IMR-90 (cell line): ENCODE measurements around the gene CYSRT1. TPM values are rescaled to one million over a fixed set of nuclear protein-coding genes. Genes with fewer than 3 reads are reported as not detected.
A peak's percentile ranks its signal among the peaks of the same experiment; 100 is the strongest.
"Not testable (repeated sequence)": the region's sequence is repeated elsewhere in the genome, so short reads cannot be mapped to it uniquely, and the experiment has no call there.

ENCODE experiments used
- ATAC-seq: fragments of 200-7000 bp; cut with Tn5 transposase; 2 replicates; pipeline ENCODE4 v1.9.1; 2020; ENCODE audit warnings: low read depth, mild to moderate bottlenecking, moderate library complexity
- BruUV-seq: library from RNA; stranded (reverse); fragments of 400-500 nt; replicated peaks from 2 replicates; lab custom pipeline; 2021; lab: Mats Ljungman, UMichigan
- CTCF ChIA-PET: fragments of 300-600 bp; formaldehyde crosslinking; extraction: SDS; loops from one replicate; lab custom pipeline; 2021; ENCODE audit warnings: antibody characterized with exemption; lab: Yijun Ruan, JAX
- POLR2A ChIA-PET: fragments of 300-600 bp; sonication (Branson Sonifier 250); formaldehyde crosslinking; loops from one replicate; lab custom pipeline; 2022; ENCODE audit warnings: antibody characterized with exemption; ENCODE audit not compliant: unreplicated experiment; lab: Charles Lee
- DNase-seq: peaks from one replicate; pipeline ENCODE4 v3.0.0; 2013
- H2AFZ ChIP-seq: replicated peaks from 2 replicates; pipeline ENCODE3; 2013; ENCODE audit warnings: low read length, mild to moderate bottlenecking; ENCODE audit not compliant: poor library complexity
- H2AK5ac ChIP-seq: 2 replicates; pipeline ENCODE4 v1.6.1; 2013; ENCODE audit warnings: low read depth, low read length, inconsistent platforms
- H2AK9ac ChIP-seq: replicated peaks from 2 replicates; pipeline ENCODE3; 2013; ENCODE audit warnings: mild to moderate bottlenecking, low read depth, low read length, moderate library complexity; ENCODE audit not compliant: poor library complexity
- H2BK120ac ChIP-seq: 2 replicates; pipeline ENCODE4 v1.6.1; 2013; ENCODE audit warnings: low read depth, low read length, inconsistent platforms
- H2BK15ac ChIP-seq: 3 replicates; pipeline ENCODE4 v1.6.1; 2013; ENCODE audit warnings: low read depth, low read length, inconsistent platforms
- H2BK20ac ChIP-seq: 2 replicates; pipeline ENCODE4 v1.6.1; 2013; ENCODE audit warnings: low read depth, mild to moderate bottlenecking, inconsistent platforms, low read length, moderate library complexity
- H2BK5ac ChIP-seq: 2 replicates; pipeline ENCODE4 v1.6.1; 2013; ENCODE audit warnings: mild to moderate bottlenecking, low read depth, low read length, inconsistent platforms; ENCODE audit not compliant: poor library complexity, severe bottlenecking
- H3K14ac ChIP-seq: replicated peaks from 2 replicates; pipeline ENCODE4 v1.6.1; 2013; ENCODE audit warnings: low read depth, low read length, inconsistent platforms
- H3K18ac ChIP-seq: 2 replicates; pipeline ENCODE4 v1.6.1; 2013; ENCODE audit warnings: low read depth, low read length, control low read depth
- H3K23ac ChIP-seq: 2 replicates; pipeline ENCODE4 v1.6.1; 2013; ENCODE audit warnings: low read depth, low read length, inconsistent platforms
- H3K27ac ChIP-seq: 2 replicates; pipeline ENCODE4 v1.5.1; 2013; ENCODE audit warnings: mild to moderate bottlenecking, control low read depth, low read length; ENCODE audit not compliant: insufficient read depth
- H3K27me3 ChIP-seq: 2 replicates; pipeline ENCODE4 v1.6.1; 2013; ENCODE audit warnings: low read length; ENCODE audit not compliant: control insufficient read depth, insufficient read depth
- H3K36me3 ChIP-seq: 2 replicates; pipeline ENCODE4 v1.6.1; 2013; ENCODE audit warnings: low read length, mixed read lengths; ENCODE audit not compliant: control insufficient read depth, insufficient read depth
- H3K4ac ChIP-seq: 2 replicates; pipeline ENCODE4 v1.6.1; 2013; ENCODE audit warnings: low read depth, low read length, inconsistent platforms
- H3K4me1 ChIP-seq: 2 replicates; pipeline ENCODE4 v1.6.1; 2013; ENCODE audit warnings: low read length, mixed read lengths; ENCODE audit not compliant: control insufficient read depth, insufficient read depth
- H3K4me2 ChIP-seq: 2 replicates; pipeline ENCODE4 v1.6.1; 2013; ENCODE audit warnings: low read depth, mild to moderate bottlenecking, control low read depth, low read length, moderate library complexity
- H3K4me3 ChIP-seq: 2 replicates; pipeline ENCODE4 v1.5.1; 2013; ENCODE audit warnings: low read depth, mild to moderate bottlenecking, control low read depth, low read length, moderate library complexity; ENCODE audit not compliant: insufficient read depth
- H3K56ac ChIP-seq: 2 replicates; pipeline ENCODE4 v1.6.1; 2013; ENCODE audit warnings: low read length, inconsistent platforms; ENCODE audit not compliant: insufficient read depth; ENCODE audit errors: extremely low read depth
- H3K79me1 ChIP-seq, 2 experiments: 2 replicates each; pipeline ENCODE4 v1.6.1; 2013; ENCODE audit warnings: low read length in 2 of 2, inconsistent platforms in 1 of 2, low read depth in 1 of 2
- H3K9ac ChIP-seq: 2 replicates; pipeline ENCODE4 v1.6.1; 2013; ENCODE audit warnings: low read depth, low read length, control low read depth
- H3K9me1 ChIP-seq: 2 replicates; pipeline ENCODE4 v1.6.1; 2013; ENCODE audit warnings: low read length, inconsistent platforms; ENCODE audit not compliant: insufficient read depth
- H3K9me3 ChIP-seq: 2 replicates; pipeline ENCODE4 v1.6.1; 2013; ENCODE audit warnings: low read length; ENCODE audit not compliant: control insufficient read depth, insufficient read depth
- H4K20me1 ChIP-seq: 2 replicates; pipeline ENCODE4 v1.6.1; 2013; ENCODE audit warnings: low read length, inconsistent platforms; ENCODE audit not compliant: insufficient read depth
- H4K5ac ChIP-seq: 2 replicates; pipeline ENCODE4 v1.6.1; 2013; ENCODE audit warnings: mild to moderate bottlenecking, low read depth, low read length, control low read depth
- H4K8ac ChIP-seq, 2 experiments: 2 replicates each; pipeline ENCODE4 v1.6.1; 2013; ENCODE audit warnings: low read depth in 2 of 2, low read length in 2 of 2, control low read depth in 1 of 2, inconsistent platforms in 1 of 2
- H4K91ac ChIP-seq: 2 replicates; pipeline ENCODE4 v1.6.1; 2013; ENCODE audit warnings: low read depth, low read length, inconsistent platforms; ENCODE audit not compliant: insufficient read depth
- CTCF ChIP-seq: conservative IDR thresholded peaks from 2 replicates; pipeline ENCODE4 v1.5.1; 2012; ENCODE audit warnings: mild to moderate bottlenecking, low read depth, low read length, improper control_type of control experiment
- RFX5 ChIP-seq: IDR thresholded peaks from 2 replicates; pipeline ENCODE4 v1.8.0; 2012; ENCODE audit warnings: low read depth, mild to moderate bottlenecking, low read length, moderate library complexity
- WGBS, 2 experiments: methylation state at CpG; one replicate each; pipeline versions ENCODE4 v1.1.5 to v1.1.7; 2013; ENCODE audit warnings: missing lambda C conversion rate in 2 of 2; ENCODE audit not compliant: insufficient read length in 1 of 2; ENCODE audit errors: extremely low coverage in 2 of 2; 5-methylcytosine and 5-hydroxymethylcytosine counted together
- dilution Hi-C: fragments of 300-500 bp; cut with HindIII; formaldehyde crosslinking; loops from one replicate; pipeline ENCODE4 v1.14.3; 2018; ENCODE audit warnings: low sequenced_read_pairs; ENCODE audit not compliant: unreplicated experiment
- in situ Hi-C: fragments of 300-500 bp; cut with MboI; formaldehyde crosslinking; loops from 3 replicates; pipeline ENCODE4 v1.14.3; 2019; ENCODE audit warnings: low sequenced_read_pairs, inconsistent platforms, mixed read lengths
- intact Hi-C: fragments of 100-400 bp; cut with micrococcal nuclease; formaldehyde crosslinking; loops from 2 replicates; pipeline ENCODE4 v1.10.0; 2022
- polyA plus RNA-seq, 3 experiments: library from polyadenylated mRNA; depleted of rRNA; stranded (reverse); fragments of >200 nt; gene quantifications; 2 replicates each; pipeline ENCODE4 v1.2.3, GENCODE V29; 2012; ENCODE audit warnings: low replicate concordance in 1 of 3
- total RNA-seq: library from RNA; depleted of rRNA; stranded (reverse); fragments of >200 nt; gene quantifications from 2 replicates; pipeline ENCODE4 v1.2.3, GENCODE V29; 2012

The CYSRT1 gene
- total and polyA plus RNA-seq, 2 of the 4 experiments (the other 2 are of a cell fraction) = 0.18 to 0.84 TPM

- H3K18ac ChIP-seq, dilution Hi-C loops, H3K27ac ChIP-seq, H2BK120ac ChIP-seq, H4K8ac ChIP-seq, in situ Hi-C loops, H3K9ac ChIP-seq, H2BK15ac ChIP-seq, ATAC-seq, H3K4ac ChIP-seq, H2BK20ac ChIP-seq, H3K4me1 ChIP-seq, H3K23ac ChIP-seq, H2AFZ ChIP-seq, H3K56ac ChIP-seq, H3K27me3 ChIP-seq, H2AK9ac ChIP-seq, H2BK5ac ChIP-seq, H3K9me3 ChIP-seq, H3K4me2 ChIP-seq, H3K9me1 ChIP-seq, H3K4me3 ChIP-seq, BruUV-seq, H4K91ac ChIP-seq, H3K14ac ChIP-seq, POLR2A ChIA-PET, H4K5ac ChIP-seq, intact Hi-C loops, CTCF ChIA-PET, H4K20me1 ChIP-seq: not testable (repeated sequence)
- no CpG with 5 or more reads among the region's 15 CpGs for WGBS, 2 experiments
- TF ChIP-seq CTCF (peak; percentile 32), RFX5 (0 out of 2 replicates have a peak, but pooled peaks have one; percentile 27)
- DNase-seq = peak; percentile 50
- Histone ChIP-seq H2AK5ac (peak overlapping the region; percentile 28; the same call in 1 of the 2 replicates), H3K36me3 (peaks cover 51% of the 10 kb centered on the region), H3K79me1 (peaks cover 10 to 37% of the 10 kb centered on the region in 2 experiments)
These were observed 37.4 kb downstream of the CYSRT1 start for GRCh38 chr9:137262173-137262908.
